NCI-H345 (cell line): ENCODE measurements around the gene DPYD.
"Not testable (repeated sequence)": the region's sequence is repeated elsewhere in the genome, so short reads cannot be mapped to it uniquely, and the experiment has no call there.

Source experiments
- DNase-seq: peaks from one replicate; lab custom pipeline; 2025; lab: John Stamatoyannopoulos, UW

DPYD gene

GRCh38 chr1:97271916-97272788, 648.7 kb downstream of the DPYD start:
- DNase-seq = no peak

- no peak for DNase-seq
These were observed 650.1 kb downstream of the DPYD start for GRCh38 chr1:97270508-97271307.

GRCh38 chr1:97265630-97266029, 655.2 kb downstream of the DPYD start:
- no peak for DNase-seq

GRCh38 chr1:97262842-97263241, 658.0 kb downstream of the DPYD start:
- DNase-seq = no peak

GRCh38 chr1:97258597-97258996, 662.2 kb downstream of the DPYD start:
- DNase-seq = no peak

- no peak for DNase-seq
These were observed 665.9 kb downstream of the DPYD start for GRCh38 chr1:97254731-97255463.

- DNase-seq = no peak
These were observed 667.9 kb downstream of the DPYD start for GRCh38 chr1:97252925-97253324.

- DNase-seq = no peak
These were observed 668.8 kb downstream of the DPYD start for GRCh38 chr1:97252076-97252475.

GRCh38 chr1:97247196-97247595, 673.6 kb downstream of the DPYD start:
- DNase-seq = no peak

- no peak for DNase-seq
These were observed 675.2 kb downstream of the DPYD start for GRCh38 chr1:97245682-97246081.

GRCh38 chr1:97245026-97245425, 675.8 kb downstream of the DPYD start:
- no peak for DNase-seq

GRCh38 chr1:97243973-97244560, 676.8 kb downstream of the DPYD start:
- no peak for DNase-seq

GRCh38 chr1:97238816-97239215, 682.0 kb downstream of the DPYD start:
- DNase-seq = no peak

GRCh38 chr1:97231354-97231753, 689.5 kb downstream of the DPYD start:
- not testable (repeated sequence) for DNase-seq

GRCh38 chr1:97212671-97213070, 708.2 kb downstream of the DPYD start:
- DNase-seq = no peak

- no peak for DNase-seq
These were observed 710.5 kb downstream of the DPYD start for GRCh38 chr1:97210307-97210706.

GRCh38 chr1:97209381-97209957, 711.4 kb downstream of the DPYD start:
- no peak for DNase-seq

GRCh38 chr1:97207868-97208267, 713.0 kb downstream of the DPYD start:
- no peak for DNase-seq

GRCh38 chr1:97204468-97204867, 716.4 kb downstream of the DPYD start:
- DNase-seq = no peak

GRCh38 chr1:97202481-97203380, 718.1 kb downstream of the DPYD start:
- DNase-seq = no peak

- no peak for DNase-seq
These were observed 719.2 kb downstream of the DPYD start for GRCh38 chr1:97201641-97202040.
